Tracheal epithelial cell (primary cell): ENCODE data around the gene SVEP1. TPM values are rescaled to one million over a fixed set of nuclear protein-coding genes. Genes with fewer than 3 reads are reported as not detected.

ENCODE experiments used
- total RNA-seq: library from RNA; depleted of rRNA; stranded (reverse); fragments of >200 nt; gene quantifications from 2 replicates; pipeline ENCODE4 v1.2.1, GENCODE V29; 2014

The SVEP1 gene
- 0.21 and 1.2 TPM in 2 replicates for total RNA-seq

DNA sequence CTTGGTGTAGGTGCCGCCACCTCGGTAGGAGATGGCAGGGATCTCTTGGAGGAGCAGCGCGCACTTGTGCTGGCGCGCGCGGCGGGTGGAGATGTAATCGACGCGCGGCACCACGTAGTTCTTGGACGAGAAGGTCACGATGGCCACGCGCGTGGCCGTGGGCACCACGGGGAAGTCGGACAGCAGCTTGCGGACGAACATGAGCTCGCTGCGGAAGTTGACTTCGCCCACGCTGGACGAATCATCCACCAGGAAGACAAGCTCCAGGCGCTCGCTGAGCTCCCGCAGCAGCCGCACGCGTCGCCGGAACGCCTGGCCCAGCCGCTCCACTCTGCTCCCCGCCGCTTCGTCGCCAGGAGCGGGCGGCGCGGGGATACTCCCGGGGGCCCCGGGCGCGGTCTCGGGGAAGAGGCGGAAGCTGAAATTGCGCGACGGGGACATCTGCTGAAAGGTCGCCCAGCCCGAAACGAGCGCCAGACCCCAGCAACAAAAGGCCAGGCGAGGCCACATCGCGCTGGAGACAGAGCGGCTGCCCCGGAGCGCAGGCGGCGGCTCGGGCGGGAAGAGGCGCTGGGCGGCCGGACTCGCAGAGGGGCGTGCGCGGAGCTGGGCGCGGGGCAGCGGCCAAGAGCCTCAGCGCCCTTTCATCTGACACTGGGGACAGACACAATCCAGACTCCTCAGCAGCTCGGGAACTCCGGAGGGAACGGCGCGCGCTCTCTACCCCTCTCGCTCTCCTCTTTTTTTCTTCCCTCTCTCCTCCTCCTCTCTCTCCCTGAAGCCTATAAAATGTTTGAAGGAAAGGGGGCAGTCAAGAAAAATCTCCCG is at the start of gene SVEP1:
SVEP1 (minus strand) TSS at position 708 of the 828 bp plus-strand sequence; CDS start at position 510, 198 bp downstream.

DNA sequence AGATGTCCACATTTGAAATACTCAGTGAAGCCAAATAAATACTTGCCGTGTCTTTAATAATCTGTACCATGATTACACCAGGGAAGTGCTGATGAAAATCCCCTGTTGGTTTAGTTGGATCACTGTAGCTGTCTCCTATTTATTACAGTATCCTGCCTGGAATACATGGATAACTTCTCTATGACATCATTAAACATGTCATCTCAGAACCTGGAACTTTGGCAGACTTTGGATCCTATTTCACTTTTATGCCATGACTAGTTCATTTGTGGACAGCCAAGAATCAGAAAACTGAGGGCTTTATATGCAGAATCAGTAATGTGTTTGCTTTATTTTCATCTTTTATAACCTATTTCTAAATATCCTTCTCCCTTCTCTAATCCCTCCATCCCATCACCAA is 241.8 kb downstream of the SVEP1 start, which contains the start of gene TXNDC8:
TXNDC8 (minus strand) TSS at position 137 of the 400 bp plus-strand sequence.

Other genes with a start within 250 kb of the SVEP1 start
- not detected in 2 replicates for gene TXNDC8, start 241.9 kb downstream of the SVEP1 start, total RNA-seq
- not detected in 2 replicates for gene MUSK, start 89.0 kb upstream of the SVEP1 start, total RNA-seq